IMR-90 (cell line): Measurements from ENCODE around the gene C5AR2. TPM values are rescaled to one million over a fixed set of nuclear protein-coding genes. Genes with fewer than 3 reads are reported as not detected.

ENCODE experiments used
- ATAC-seq: fragments of 200-7000 bp; cut with Tn5 transposase; 2 replicates; pipeline ENCODE4 v1.9.1; 2020; ENCODE audit warnings: low read depth, mild to moderate bottlenecking, moderate library complexity
- BruUV-seq: library from RNA; stranded (reverse); fragments of 400-500 nt; replicated peaks from 2 replicates; lab custom pipeline; 2021; lab: Mats Ljungman, UMichigan
- CTCF ChIA-PET: fragments of 300-600 bp; formaldehyde crosslinking; extraction: SDS; loops from one replicate; lab custom pipeline; 2021; ENCODE audit warnings: antibody characterized with exemption; lab: Yijun Ruan, JAX
- POLR2A ChIA-PET: fragments of 300-600 bp; sonication (Branson Sonifier 250); formaldehyde crosslinking; loops from one replicate; lab custom pipeline; 2022; ENCODE audit warnings: antibody characterized with exemption; ENCODE audit not compliant: unreplicated experiment; lab: Charles Lee
- DNase-seq: peaks from one replicate; pipeline ENCODE4 v3.0.0; 2013
- H2AFZ ChIP-seq: replicated peaks from 2 replicates; pipeline ENCODE3; 2013; ENCODE audit warnings: low read length, mild to moderate bottlenecking; ENCODE audit not compliant: poor library complexity
- H2AK5ac ChIP-seq: 2 replicates; pipeline ENCODE4 v1.6.1; 2013; ENCODE audit warnings: low read depth, low read length, inconsistent platforms
- H2AK9ac ChIP-seq: replicated peaks from 2 replicates; pipeline ENCODE3; 2013; ENCODE audit warnings: mild to moderate bottlenecking, low read depth, low read length, moderate library complexity; ENCODE audit not compliant: poor library complexity
- H2BK120ac ChIP-seq: 2 replicates; pipeline ENCODE4 v1.6.1; 2013; ENCODE audit warnings: low read depth, low read length, inconsistent platforms
- H2BK15ac ChIP-seq: 3 replicates; pipeline ENCODE4 v1.6.1; 2013; ENCODE audit warnings: low read depth, low read length, inconsistent platforms
- H2BK20ac ChIP-seq: 2 replicates; pipeline ENCODE4 v1.6.1; 2013; ENCODE audit warnings: low read depth, mild to moderate bottlenecking, inconsistent platforms, low read length, moderate library complexity
- H2BK5ac ChIP-seq: 2 replicates; pipeline ENCODE4 v1.6.1; 2013; ENCODE audit warnings: mild to moderate bottlenecking, low read depth, low read length, inconsistent platforms; ENCODE audit not compliant: poor library complexity, severe bottlenecking
- H3K14ac ChIP-seq: replicated peaks from 2 replicates; pipeline ENCODE4 v1.6.1; 2013; ENCODE audit warnings: low read depth, low read length, inconsistent platforms
- H3K18ac ChIP-seq: 2 replicates; pipeline ENCODE4 v1.6.1; 2013; ENCODE audit warnings: low read depth, low read length, control low read depth
- H3K23ac ChIP-seq: 2 replicates; pipeline ENCODE4 v1.6.1; 2013; ENCODE audit warnings: low read depth, low read length, inconsistent platforms
- H3K27ac ChIP-seq: 2 replicates; pipeline ENCODE4 v1.5.1; 2013; ENCODE audit warnings: mild to moderate bottlenecking, control low read depth, low read length; ENCODE audit not compliant: insufficient read depth
- H3K27me3 ChIP-seq: 2 replicates; pipeline ENCODE4 v1.6.1; 2013; ENCODE audit warnings: low read length; ENCODE audit not compliant: control insufficient read depth, insufficient read depth
- H3K36me3 ChIP-seq: 2 replicates; pipeline ENCODE4 v1.6.1; 2013; ENCODE audit warnings: low read length, mixed read lengths; ENCODE audit not compliant: control insufficient read depth, insufficient read depth
- H3K4ac ChIP-seq: 2 replicates; pipeline ENCODE4 v1.6.1; 2013; ENCODE audit warnings: low read depth, low read length, inconsistent platforms
- H3K4me1 ChIP-seq: 2 replicates; pipeline ENCODE4 v1.6.1; 2013; ENCODE audit warnings: low read length, mixed read lengths; ENCODE audit not compliant: control insufficient read depth, insufficient read depth
- H3K4me2 ChIP-seq: 2 replicates; pipeline ENCODE4 v1.6.1; 2013; ENCODE audit warnings: low read depth, mild to moderate bottlenecking, control low read depth, low read length, moderate library complexity
- H3K4me3 ChIP-seq: 2 replicates; pipeline ENCODE4 v1.5.1; 2013; ENCODE audit warnings: low read depth, mild to moderate bottlenecking, control low read depth, low read length, moderate library complexity; ENCODE audit not compliant: insufficient read depth
- H3K56ac ChIP-seq: 2 replicates; pipeline ENCODE4 v1.6.1; 2013; ENCODE audit warnings: low read length, inconsistent platforms; ENCODE audit not compliant: insufficient read depth; ENCODE audit errors: extremely low read depth
- H3K79me1 ChIP-seq, 2 experiments: 2 replicates each; pipeline ENCODE4 v1.6.1; 2013; ENCODE audit warnings: low read length in 2 of 2, inconsistent platforms in 1 of 2, low read depth in 1 of 2
- H3K9ac ChIP-seq: 2 replicates; pipeline ENCODE4 v1.6.1; 2013; ENCODE audit warnings: low read depth, low read length, control low read depth
- H3K9me1 ChIP-seq: 2 replicates; pipeline ENCODE4 v1.6.1; 2013; ENCODE audit warnings: low read length, inconsistent platforms; ENCODE audit not compliant: insufficient read depth
- H3K9me3 ChIP-seq: 2 replicates; pipeline ENCODE4 v1.6.1; 2013; ENCODE audit warnings: low read length; ENCODE audit not compliant: control insufficient read depth, insufficient read depth
- H4K20me1 ChIP-seq: 2 replicates; pipeline ENCODE4 v1.6.1; 2013; ENCODE audit warnings: low read length, inconsistent platforms; ENCODE audit not compliant: insufficient read depth
- H4K5ac ChIP-seq: 2 replicates; pipeline ENCODE4 v1.6.1; 2013; ENCODE audit warnings: mild to moderate bottlenecking, low read depth, low read length, control low read depth
- H4K8ac ChIP-seq, 2 experiments: 2 replicates each; pipeline ENCODE4 v1.6.1; 2013; ENCODE audit warnings: low read depth in 2 of 2, low read length in 2 of 2, control low read depth in 1 of 2, inconsistent platforms in 1 of 2
- H4K91ac ChIP-seq: 2 replicates; pipeline ENCODE4 v1.6.1; 2013; ENCODE audit warnings: low read depth, low read length, inconsistent platforms; ENCODE audit not compliant: insufficient read depth
- CEBPB ChIP-seq: IDR thresholded peaks from 2 replicates; pipeline ENCODE4 v1.6.1; 2012; ENCODE audit warnings: low read depth, low read length, improper control_type of control experiment
- CHD1 ChIP-seq: IDR thresholded peaks from 2 replicates; pipeline ENCODE4 v1.6.1; 2012; ENCODE audit warnings: low read depth, low read length, improper control_type of control experiment
- FOS ChIP-seq: fragments of 150-350 bp; IDR thresholded peaks from 2 replicates; pipeline ENCODE4 v1.6.1; 2016; ENCODE audit warnings: low read depth, low read length
- MAFK ChIP-seq: IDR thresholded peaks from 2 replicates; pipeline ENCODE4 v1.6.1; 2012; ENCODE audit warnings: low read depth, low read length, improper control_type of control experiment
- MAZ ChIP-seq: IDR thresholded peaks from 2 replicates; pipeline ENCODE4 v1.6.1; 2012; ENCODE audit warnings: low read depth, mild to moderate bottlenecking, low read length, improper control_type of control experiment, moderate library complexity, borderline replicate concordance
- NFE2L2 ChIP-seq: fragments of 150-350 bp; IDR thresholded peaks from 2 replicates; pipeline ENCODE4 v1.6.1; 2016; ENCODE audit warnings: low read depth, mild to moderate bottlenecking, low read length
- POLR2A ChIP-seq: IDR thresholded peaks from 2 replicates; pipeline ENCODE4 v1.6.1; 2012; ENCODE audit warnings: mild to moderate bottlenecking, low read depth, low read length
- RAD21 ChIP-seq: IDR thresholded peaks from 2 replicates; pipeline ENCODE4 v1.6.1; 2012; ENCODE audit warnings: low read length, improper control_type of control experiment
- RCOR1 ChIP-seq: IDR thresholded peaks from 2 replicates; pipeline ENCODE4 v1.6.1; 2012; ENCODE audit warnings: mild to moderate bottlenecking, low read length, improper control_type of control experiment; ENCODE audit not compliant: insufficient replicate concordance
- SMC3 ChIP-seq: fragments of 150-350 bp; IDR thresholded peaks from 2 replicates; pipeline ENCODE4 v1.6.1; 2016; ENCODE audit warnings: low read depth, mild to moderate bottlenecking, antibody characterized with exemption, low read length, moderate library complexity
- WGBS, 2 experiments: methylation state at CpG; one replicate each; pipeline versions ENCODE4 v1.1.5 to v1.1.7; 2013; ENCODE audit warnings: missing lambda C conversion rate in 2 of 2; ENCODE audit not compliant: insufficient read length in 1 of 2; ENCODE audit errors: extremely low coverage in 2 of 2; 5-methylcytosine and 5-hydroxymethylcytosine counted together
- dilution Hi-C: fragments of 300-500 bp; cut with HindIII; formaldehyde crosslinking; loops from one replicate; pipeline ENCODE4 v1.14.3; 2018; ENCODE audit warnings: low sequenced_read_pairs; ENCODE audit not compliant: unreplicated experiment
- in situ Hi-C: fragments of 300-500 bp; cut with MboI; formaldehyde crosslinking; loops from 3 replicates; pipeline ENCODE4 v1.14.3; 2019; ENCODE audit warnings: low sequenced_read_pairs, inconsistent platforms, mixed read lengths
- intact Hi-C: fragments of 100-400 bp; cut with micrococcal nuclease; formaldehyde crosslinking; loops from 2 replicates; pipeline ENCODE4 v1.10.0; 2022
- polyA plus RNA-seq, 3 experiments: library from polyadenylated mRNA; depleted of rRNA; stranded (reverse); fragments of >200 nt; gene quantifications; 2 replicates each; pipeline ENCODE4 v1.2.3, GENCODE V29; 2012; ENCODE audit warnings: low replicate concordance in 1 of 3
- total RNA-seq: library from RNA; depleted of rRNA; stranded (reverse); fragments of >200 nt; gene quantifications from 2 replicates; pipeline ENCODE4 v1.2.3, GENCODE V29; 2012
- TF ChIP-seq, protein P1 (sequence below): fragments of 150-350 bp; IDR thresholded peaks from 2 replicates; pipeline ENCODE4 v1.6.1; 2017; ENCODE audit warnings: mild to moderate bottlenecking, antibody characterized with exemption, low read length, low read depth
- TF ChIP-seq, protein P2 (sequence below): fragments of 150-350 bp; IDR thresholded peaks from 2 replicates; pipeline ENCODE4 v1.6.1; 2016; ENCODE audit warnings: low read depth, mild to moderate bottlenecking, low read length, moderate library complexity, borderline replicate concordance

C5AR2 gene
- total and polyA plus RNA-seq, 2 of the 4 experiments (the other 2 are of a cell fraction), result not detected

DNA sequence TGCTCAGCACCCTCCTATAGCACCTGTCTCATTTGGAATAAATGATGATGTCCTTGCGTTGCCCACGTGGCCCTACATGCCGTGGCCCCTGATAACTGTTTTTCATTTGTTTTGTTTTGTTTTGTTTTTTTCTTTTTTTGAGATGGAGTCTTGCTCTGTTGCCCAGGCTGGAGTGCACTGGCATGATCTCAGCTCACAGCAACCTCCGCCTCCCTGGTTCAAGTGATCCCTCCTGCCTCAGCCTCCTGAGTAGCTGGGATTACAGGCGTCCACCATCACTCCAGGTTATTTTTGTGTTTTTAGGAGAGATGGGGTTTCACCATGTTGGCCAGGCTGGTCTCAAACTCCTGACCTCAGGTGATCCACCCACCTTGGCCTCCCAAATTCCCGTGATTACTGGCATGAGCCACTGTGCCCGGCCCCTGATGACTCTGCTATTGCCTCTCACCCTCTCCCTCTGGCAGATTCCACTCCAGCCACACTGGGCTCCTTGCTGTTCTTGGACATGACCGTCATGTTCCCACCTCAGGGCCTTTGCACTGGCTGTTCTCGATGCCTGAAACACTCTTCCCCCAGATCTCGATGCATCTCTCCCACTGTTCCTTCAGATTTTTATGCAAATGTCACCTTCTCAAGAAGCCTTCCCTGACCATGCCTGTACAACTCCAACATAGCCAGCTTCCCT is 7.4 kb downstream of the C5AR2 start:
- Histone ChIP-seq H3K9me1 (0 out of 2 replicates have a peak, but pooled peaks cover 2% of the 10 kb centered on the region), H3K79me1 (no peaks in the 10 kb centered on the region), H2BK15ac (no peak overlapping the region), H2AFZ (no peak overlapping the region), H3K4me3 (no peak overlapping the region), H3K36me3 (no peaks in the 10 kb centered on the region), H2AK5ac (no peak overlapping the region), H3K18ac (no peak overlapping the region), H4K5ac (no peak overlapping the region), H3K4me2 (no peak overlapping the region), H2AK9ac (no peak overlapping the region), H3K9ac (no peak overlapping the region), H3K9me3 (no peaks in the 10 kb centered on the region), H4K91ac (no peak overlapping the region), H2BK120ac (no peak overlapping the region), H3K56ac (no peak overlapping the region), H2BK20ac (no peak overlapping the region), H3K4me1 (no peaks in the 10 kb centered on the region), H2BK5ac (no peak overlapping the region), H4K20me1 (no peaks in the 10 kb centered on the region), H3K4ac (no peak overlapping the region), H4K8ac (no peak overlapping the region), H3K14ac (no peak overlapping the region), H3K27me3 (peaks cover 5% of the 10 kb centered on the region; the same call in 1 of the 2 replicates), H3K23ac (no peak overlapping the region), H3K27ac (no peak overlapping the region)
- TF ChIP-seq SMC3 (no peak), RCOR1 (no peak), RAD21 (no peak), FOS (no peak), NFE2L2 (no peak), MAFK (no peak), CHD1 (no peak), CEBPB (no peak), MAZ (no peak), POLR2A (no peak)
- TF ChIP-seq, protein P1, sequence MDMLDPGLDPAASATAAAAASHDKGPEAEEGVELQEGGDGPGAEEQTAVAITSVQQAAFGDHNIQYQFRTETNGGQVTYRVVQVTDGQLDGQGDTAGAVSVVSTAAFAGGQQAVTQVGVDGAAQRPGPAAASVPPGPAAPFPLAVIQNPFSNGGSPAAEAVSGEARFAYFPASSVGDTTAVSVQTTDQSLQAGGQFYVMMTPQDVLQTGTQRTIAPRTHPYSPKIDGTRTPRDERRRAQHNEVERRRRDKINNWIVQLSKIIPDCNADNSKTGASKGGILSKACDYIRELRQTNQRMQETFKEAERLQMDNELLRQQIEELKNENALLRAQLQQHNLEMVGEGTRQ, result no peak
- TF ChIP-seq, protein P2, sequence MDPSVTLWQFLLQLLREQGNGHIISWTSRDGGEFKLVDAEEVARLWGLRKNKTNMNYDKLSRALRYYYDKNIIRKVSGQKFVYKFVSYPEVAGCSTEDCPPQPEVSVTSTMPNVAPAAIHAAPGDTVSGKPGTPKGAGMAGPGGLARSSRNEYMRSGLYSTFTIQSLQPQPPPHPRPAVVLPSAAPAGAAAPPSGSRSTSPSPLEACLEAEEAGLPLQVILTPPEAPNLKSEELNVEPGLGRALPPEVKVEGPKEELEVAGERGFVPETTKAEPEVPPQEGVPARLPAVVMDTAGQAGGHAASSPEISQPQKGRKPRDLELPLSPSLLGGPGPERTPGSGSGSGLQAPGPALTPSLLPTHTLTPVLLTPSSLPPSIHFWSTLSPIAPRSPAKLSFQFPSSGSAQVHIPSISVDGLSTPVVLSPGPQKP, result no peak
- ATAC-seq, result no peak
- CTCF ChIA-PET, result no interaction called here
- dilution Hi-C loops (no loop called here), in situ Hi-C loops (no loop called here), intact Hi-C loops (no loop called here)
- DNase-seq, result no peak
- 72% methylated on average over 4 of the region's 10 CpGs; no CpG with 5 or more reads in 1 of the 2 experiments for WGBS, 2 experiments
- no TSS peak for BruUV-seq
- POLR2A ChIA-PET, result no interaction called here
